Liver (tissue), 9 donors: ENCODE data around the gene OR6V1. TPM values are rescaled to one million over a fixed set of nuclear protein-coding genes. Genes with fewer than 3 reads are reported as not detected.
"Not testable (repeated sequence)": the region's sequence is repeated elsewhere in the genome, so short reads cannot be mapped to it uniquely, and the experiment has no call there.

Experiments used
- DNase-seq: peaks from one replicate; pipeline ENCODE4 v3.0.0-alpha.2; 2017; ENCODE audit warnings: low spot score
- H3K27ac ChIP-seq, 2 donors: one replicate each; pipeline ENCODE4 v1.7.0; 2013; ENCODE audit warnings: inconsistent platforms in 2 of 2, low read length in 2 of 2, control low read depth in 1 of 2, low read depth in 1 of 2, mild to moderate bottlenecking in 1 of 2
- H3K27me3 ChIP-seq, 4 donors: one replicate each; pipeline versions ENCODE4 v1.6.1 to v1.7.0; 2013; ENCODE audit warnings: low read length in 3 of 4, inconsistent platforms in 1 of 4, mild to moderate bottlenecking in 1 of 4, moderate library complexity in 1 of 4; ENCODE audit not compliant: control insufficient read depth in 4 of 4, insufficient read depth in 4 of 4
- H3K36me3 ChIP-seq, 4 donors: one replicate each; pipeline versions ENCODE4 v1.6.1 to v1.7.0; 2013; ENCODE audit warnings: low read length in 3 of 4, mild to moderate bottlenecking in 3 of 4, low read depth in 1 of 4, moderate library complexity in 1 of 4; ENCODE audit not compliant: control insufficient read depth in 4 of 4, insufficient read depth in 3 of 4
- H3K4me1 ChIP-seq, 4 donors: one replicate each; pipeline versions ENCODE4 v1.6.1 to v1.7.0; 2013; ENCODE audit warnings: low read length in 3 of 4, mild to moderate bottlenecking in 3 of 4, moderate library complexity in 1 of 4; ENCODE audit not compliant: control insufficient read depth in 4 of 4, insufficient read depth in 4 of 4
- H3K4me3 ChIP-seq, 3 donors: one replicate each; pipeline versions ENCODE4 v1.6.1 to v1.7.0; 2013; ENCODE audit warnings: low read length in 3 of 3, control low read depth in 1 of 3, low read depth in 1 of 3, mild to moderate bottlenecking in 1 of 3
- H3K9ac ChIP-seq, 2 donors: one replicate each; pipeline ENCODE4 v1.7.0; 2013; ENCODE audit warnings: low read length in 2 of 2, mild to moderate bottlenecking in 2 of 2, moderate library complexity in 2 of 2, control low read depth in 1 of 2, low read depth in 1 of 2
- H3K9me3 ChIP-seq, 4 donors: one replicate each; pipeline versions ENCODE4 v1.6.1 to v1.7.0; 2013; ENCODE audit warnings: low read length in 3 of 4; ENCODE audit not compliant: control insufficient read depth in 4 of 4
- ATF3 ChIP-seq: IDR thresholded peaks from 2 replicates; pipeline ENCODE4 v1.6.1; 2016; ENCODE audit warnings: antibody characterized with exemption
- CTCF ChIP-seq: fragments of 150-350 bp; IDR thresholded peaks from 2 replicates; pipeline ENCODE4 v1.5.1; 2017; ENCODE audit warnings: improper control_type of control experiment, low read depth, low read length; ENCODE audit not compliant: missing input control
- FOXA1 ChIP-seq: IDR thresholded peaks from 2 replicates; pipeline ENCODE4 v1.6.1; 2016; ENCODE audit warnings: antibody characterized with exemption
- GABPA ChIP-seq, 2 donors: IDR thresholded peaks in 1 of 2; conservative IDR thresholded peaks in 1 of 2; 2 replicates each; pipeline ENCODE4 v1.6.1; 2016; ENCODE audit warnings: antibody characterized with exemption in 2 of 2, mild to moderate bottlenecking in 1 of 2, moderate library complexity in 1 of 2
- HNF4A ChIP-seq, 2 donors: conservative IDR thresholded peaks; 2 replicates each; pipeline ENCODE4 v1.6.1; 2016; ENCODE audit warnings: antibody characterized with exemption in 2 of 2, mild to moderate bottlenecking in 2 of 2
- JUND ChIP-seq, 2 donors: IDR thresholded peaks; 2 replicates each; pipeline ENCODE4 v1.6.1; 2016; ENCODE audit warnings: antibody characterized with exemption in 2 of 2
- MAX ChIP-seq: IDR thresholded peaks from 2 replicates; pipeline ENCODE4 v1.6.1; 2016; ENCODE audit warnings: antibody characterized with exemption
- REST ChIP-seq: IDR thresholded peaks from 2 replicates; pipeline ENCODE4 v1.6.1; 2016; ENCODE audit warnings: antibody characterized with exemption, mild to moderate bottlenecking
- SP1 ChIP-seq: IDR thresholded peaks from 2 replicates; pipeline ENCODE4 v1.6.1; 2018; ENCODE audit warnings: antibody characterized with exemption, mild to moderate bottlenecking
- TAF1 ChIP-seq: conservative IDR thresholded peaks from 2 replicates; pipeline ENCODE4 v1.6.1; 2016; ENCODE audit warnings: antibody characterized with exemption, mild to moderate bottlenecking
- WGBS: extraction: QIAGEN DNeasy Blood & Tissue Kit; methylation state at CpG from one replicate; pipeline ENCODE4 v1.1.7; 2013; 5-methylcytosine and 5-hydroxymethylcytosine counted together
- polyA plus RNA-seq, 2 donors: library from polyadenylated mRNA; stranded (reverse) in 1 of 2; unstranded in 1 of 2; fragments of 200-250 nt in 1 of 2; fragments of >200 nt in 1 of 2; fragmentation: Nextera tagmentation in 1 of 2; extraction: Ambion mirVana in 1 of 2; gene quantifications; one replicate each; pipeline versions ENCODE4 v1.2.1 to v1.2.3, GENCODE V29; 2013 to 2015
- total RNA-seq, 2 donors: library from RNA; depleted of rRNA; stranded (reverse); fragments of >200 nt; gene quantifications; one replicate each; pipeline ENCODE4 v1.2.3, GENCODE V29; 2014
- donor health status: healthy.
- donor health status: healthy.
- donor health status: healthy.
- donor health status: healthy.
- donor health status: healthy.

OR6V1 gene
- total and polyA plus RNA-seq, 4 donors, result not detected

GRCh38 chr7:143096146-143096545, 44.0 kb downstream of the OR6V1 start:
- Histone ChIP-seq H3K27me3 (no peaks in the 10 kb centered on the region), H3K4me3 (no peak overlapping the region), H3K9ac (no peak overlapping the region), H3K36me3 (no peaks in the 10 kb centered on the region), H3K4me1 (no peaks in the 10 kb centered on the region), H3K27ac (no peak overlapping the region), H3K9me3 (peaks cover 0 to 10% (median under 1%) of the 10 kb centered on the region in 4 donors)
- WGBS, result 94% methylated on average over 2 of the region's 2 CpGs
- no peak for DNase-seq
- no peak for TF ChIP-seq FOXA1
- TF ChIP-seq JUND (IDR thresholded peaks at IDR 0.05), result no peak
- TF ChIP-seq REST, result no peak
- no peak for TF ChIP-seq HNF4A (conservative IDR thresholded peaks at IDR 0.05)
- no peak for TF ChIP-seq ATF3
- no peak for TF ChIP-seq CTCF
- no peak for TF ChIP-seq GABPA (IDR thresholded peaks at IDR 0.05 in 1 of 2, conservative IDR thresholded peaks at IDR 0.05 in 1 of 2)
- TF ChIP-seq MAX, result no peak
- TF ChIP-seq TAF1, result no peak
- no peak for TF ChIP-seq SP1

GRCh38 chr7:143099579-143099978, 47.4 kb downstream of the OR6V1 start:
- H3K36me3 ChIP-seq, H3K9ac ChIP-seq, H3K27me3 ChIP-seq, H3K4me1 ChIP-seq, DNase-seq, H3K9me3 ChIP-seq, H3K27ac ChIP-seq, H3K4me3 ChIP-seq: not testable (repeated sequence)
- 92% methylated on average over 1 of the region's 1 CpG for WGBS

Other genes with a start within 250 kb of the OR6V1 start
- 1 to 10 TPM; 1.2 to 2.1 TPM for gene EPHB6, start 197.3 kb upstream of the OR6V1 start, total RNA-seq
- 1 to 10 TPM; 1.9 to 4.3 TPM for gene EPHB6, start 197.3 kb upstream of the OR6V1 start, polyA plus RNA-seq
- 1 to 10 TPM in 1 of 2 donors, not detected in 1; 1.5 TPM for gene TRPV6, start 166.6 kb upstream of the OR6V1 start, total RNA-seq
- gene TRPV6, start 166.6 kb upstream of the OR6V1 start, polyA plus RNA-seq, result under 1 TPM; 0.32 to 0.36 TPM
- gene TRPV5, start 118.6 kb upstream of the OR6V1 start, total RNA-seq, result under 1 TPM; under 0.01 to 0.23 TPM
- gene TRPV5, start 118.6 kb upstream of the OR6V1 start, polyA plus RNA-seq, result not detected
- gene LLCFC1, start 112.9 kb upstream of the OR6V1 start, total RNA-seq, result not detected
- gene LLCFC1, start 112.9 kb upstream of the OR6V1 start, polyA plus RNA-seq, result not detected
- 10 to 100 TPM in 1 of 2 donors, under 1 TPM in 1; 0.42 to 81.0 TPM for gene KEL, start 90.0 kb upstream of the OR6V1 start, total RNA-seq
- gene KEL, start 90.0 kb upstream of the OR6V1 start, polyA plus RNA-seq, result under 1 TPM; 0.18 to 0.31 TPM
- under 1 TPM in 1 of 2 donors, not detected in 1; 0.08 TPM for gene OR9A2, start 25.2 kb upstream of the OR6V1 start, total RNA-seq
- gene OR9A2, start 25.2 kb upstream of the OR6V1 start, polyA plus RNA-seq, result not detected
- gene PIP, start 79.7 kb downstream of the OR6V1 start, total RNA-seq, result not detected
- gene PIP, start 79.7 kb downstream of the OR6V1 start, polyA plus RNA-seq, result not detected
- gene TAS2R39, start 131.1 kb downstream of the OR6V1 start, total RNA-seq, result not detected
- gene TAS2R39, start 131.1 kb downstream of the OR6V1 start, polyA plus RNA-seq, result not detected
- gene TAS2R40, start 169.7 kb downstream of the OR6V1 start, total RNA-seq, result not detected
- not detected for gene TAS2R40, start 169.7 kb downstream of the OR6V1 start, polyA plus RNA-seq
- gene GSTK1, start 211.1 kb downstream of the OR6V1 start, total RNA-seq, result 100 to 1,000 TPM in 1 of 2 donors, 10 to 100 TPM in 1; 98.9 to 178 TPM
- 100 to 1,000 TPM; 195 to 253 TPM for gene GSTK1, start 211.1 kb downstream of the OR6V1 start, polyA plus RNA-seq
- 1 to 10 TPM; 3.0 to 3.9 TPM for gene TMEM139, start 232.6 kb downstream of the OR6V1 start, total RNA-seq
- gene TMEM139, start 232.6 kb downstream of the OR6V1 start, polyA plus RNA-seq, result 1 to 10 TPM; 7.0 to 8.6 TPM
- 10 to 100 TPM in 1 of 2 donors, 1 to 10 TPM in 1; 4.5 to 11.3 TPM for gene CASP2, start 236.0 kb downstream of the OR6V1 start, total RNA-seq
- gene CASP2, start 236.0 kb downstream of the OR6V1 start, polyA plus RNA-seq, result 1 to 10 TPM; 3.4 to 3.7 TPM